ENCODE data around the gene C3. TPM values are rescaled to one million over a fixed set of nuclear protein-coding genes. Genes with fewer than 3 reads are reported as not detected.

Gene C3
- total RNA-seq, 1 experiment from 2014 or later, result not detected

GRCh38 chr19:6735181-6735911, 14.9 kb upstream of the C3 start:
- Histone ChIP-seq H3K4me3 (ENCODE audit: low read length) (peak overlapping the region; percentile 74), H3K27ac (ENCODE audit: low read length) (peak overlapping the region; percentile 75; the same call in 1 of the 2 replicates), H3K36me3 (ENCODE audit: insufficient read depth, low read length) (no peaks in the 10 kb centered on the region), H3K27me3 (ENCODE audit: low read length) (no peaks in the 10 kb centered on the region), H4K20me1 (ENCODE audit: insufficient read depth, low read depth, low read length) (no peaks in the 10 kb centered on the region), H2AFZ (ENCODE audit: low read length) (peak overlapping the region; percentile 63; the same call in 1 of the 2 replicates), H3K9ac (ENCODE audit: low read length) (peak overlapping the region; percentile 93), H3K9me2 (replicated peaks; ENCODE audit: insufficient read depth, low read length) (no peaks in the 10 kb centered on the region), H3K79me2 (ENCODE audit: low read length) (0 out of 2 replicates have a peak, but pooled peaks cover 3% of the 10 kb centered on the region), H3K4me2 (ENCODE audit: low read depth, low read length, poor library complexity, severe bottlenecking) (peak overlapping the region; percentile 83), H3K9me3 (ENCODE audit: low read length) (no peaks in the 10 kb centered on the region), H3K4me1 (ENCODE audit: low read length) (peaks cover 33% of the 10 kb centered on the region)
- no peak for DNase-seq

- Histone ChIP-seq H2AFZ (ENCODE audit: low read length) (no peak overlapping the region), H3K9me2 (replicated peaks; ENCODE audit: insufficient read depth, low read length) (no peaks in the 10 kb centered on the region), H3K4me1 (ENCODE audit: low read length) (peaks cover 25% of the 10 kb centered on the region), H3K27ac (ENCODE audit: low read length) (no peak overlapping the region), H3K4me3 (ENCODE audit: low read length) (no peak overlapping the region), H3K4me2 (ENCODE audit: low read depth, low read length, poor library complexity, severe bottlenecking) (no peak overlapping the region), H4K20me1 (ENCODE audit: insufficient read depth, low read depth, low read length) (0 out of 2 replicates have a peak, but pooled peaks cover 3% of the 10 kb centered on the region), H3K27me3 (ENCODE audit: low read length) (no peaks in the 10 kb centered on the region), H3K36me3 (ENCODE audit: insufficient read depth, low read length) (no peaks in the 10 kb centered on the region), H3K9ac (ENCODE audit: low read length) (no peak overlapping the region), H3K9me3 (ENCODE audit: low read length) (no peaks in the 10 kb centered on the region), H3K79me2 (ENCODE audit: low read length) (0 out of 2 replicates have a peak, but pooled peaks cover 3% of the 10 kb centered on the region)
- no peak for DNase-seq
Measured at GRCh38 chr19:6734096-6734696, 13.7 kb upstream of the C3 start.

- Histone ChIP-seq H2AFZ (ENCODE audit: low read length) (no peak overlapping the region), H3K4me1 (ENCODE audit: low read length) (peaks cover 21% of the 10 kb centered on the region), H3K4me2 (ENCODE audit: low read depth, low read length, poor library complexity, severe bottlenecking) (no peak overlapping the region), H3K79me2 (ENCODE audit: low read length) (0 out of 2 replicates have a peak, but pooled peaks cover 3% of the 10 kb centered on the region), H3K27me3 (ENCODE audit: low read length) (no peaks in the 10 kb centered on the region), H3K27ac (ENCODE audit: low read length) (no peak overlapping the region), H3K9me3 (ENCODE audit: low read length) (no peaks in the 10 kb centered on the region), H3K9ac (ENCODE audit: low read length) (no peak overlapping the region), H3K4me3 (ENCODE audit: low read length) (no peak overlapping the region), H4K20me1 (ENCODE audit: insufficient read depth, low read depth, low read length) (0 out of 2 replicates have a peak, but pooled peaks cover 3% of the 10 kb centered on the region), H3K36me3 (ENCODE audit: insufficient read depth, low read length) (no peaks in the 10 kb centered on the region), H3K9me2 (replicated peaks; ENCODE audit: insufficient read depth, low read length) (no peaks in the 10 kb centered on the region)
- DNase-seq, result peak; percentile 59
Measured at GRCh38 chr19:6733338-6734095, 13.1 kb upstream of the C3 start.

DNA sequence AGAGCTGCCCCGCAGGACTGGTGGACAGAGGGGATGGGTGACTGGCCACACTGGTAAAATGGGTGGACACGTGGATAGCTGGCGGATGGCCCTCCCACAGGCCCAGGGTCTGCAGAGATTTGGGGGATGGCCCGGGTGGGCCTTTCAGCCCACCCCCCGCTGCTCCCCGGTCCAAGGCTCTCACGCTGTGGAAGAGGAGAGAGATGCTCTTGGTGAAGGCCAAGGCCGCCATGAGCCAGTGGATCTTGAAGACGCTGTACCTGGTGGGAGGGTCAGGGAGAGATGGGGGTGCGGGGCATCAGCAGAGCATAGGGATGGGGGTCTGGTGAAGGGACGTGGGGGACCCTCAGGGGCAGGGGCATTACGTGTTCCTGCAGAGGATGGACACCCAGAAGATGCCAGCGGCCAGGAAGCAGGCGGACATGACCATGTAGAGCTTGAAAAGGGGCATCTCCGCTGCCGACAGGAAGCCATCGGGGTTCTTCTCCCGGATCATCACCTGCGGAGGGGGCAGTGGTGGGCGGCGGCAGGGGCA, 12.4 kb upstream of the C3 start:
- Histone ChIP-seq H3K4me3 (ENCODE audit: low read length) (no peak overlapping the region), H3K36me3 (ENCODE audit: insufficient read depth, low read length) (no peaks in the 10 kb centered on the region), H3K27ac (ENCODE audit: low read length) (no peak overlapping the region), H3K4me1 (ENCODE audit: low read length) (peaks cover 20% of the 10 kb centered on the region), H2AFZ (ENCODE audit: low read length) (no peak overlapping the region), H3K9me3 (ENCODE audit: low read length) (no peaks in the 10 kb centered on the region), H3K4me2 (ENCODE audit: low read depth, low read length, poor library complexity, severe bottlenecking) (no peak overlapping the region), H3K9me2 (replicated peaks; ENCODE audit: insufficient read depth, low read length) (no peaks in the 10 kb centered on the region), H4K20me1 (ENCODE audit: insufficient read depth, low read depth, low read length) (0 out of 2 replicates have a peak, but pooled peaks cover 3% of the 10 kb centered on the region), H3K9ac (ENCODE audit: low read length) (no peak overlapping the region), H3K27me3 (ENCODE audit: low read length) (no peaks in the 10 kb centered on the region), H3K79me2 (ENCODE audit: low read length) (0 out of 2 replicates have a peak, but pooled peaks cover 3% of the 10 kb centered on the region)
- no peak for DNase-seq

GRCh38 chr19:6731822-6732221, 11.4 kb upstream of the C3 start:
- no peak overlapping the region for H3K4me3 ChIP-seq (ENCODE audit: low read length)
- H3K36me3 ChIP-seq (ENCODE audit: insufficient read depth, low read length), result no peaks in the 10 kb centered on the region
- H4K20me1 ChIP-seq (ENCODE audit: insufficient read depth, low read depth, low read length), result 0 out of 2 replicates have a peak, but pooled peaks cover 3% of the 10 kb centered on the region
- no peaks in the 10 kb centered on the region for H3K9me2 ChIP-seq (replicated peaks; ENCODE audit: insufficient read depth, low read length)
- no peak overlapping the region for H3K4me2 ChIP-seq (ENCODE audit: low read depth, low read length, poor library complexity, severe bottlenecking)
- H3K79me2 ChIP-seq (ENCODE audit: low read length), result 0 out of 2 replicates have a peak, but pooled peaks cover 3% of the 10 kb centered on the region
- no peak for DNase-seq
- H3K4me1 ChIP-seq (ENCODE audit: low read length), result peaks cover 18% of the 10 kb centered on the region
- no peak overlapping the region for H3K9ac ChIP-seq (ENCODE audit: low read length)
- H3K9me3 ChIP-seq (ENCODE audit: low read length), result no peaks in the 10 kb centered on the region
- H3K27me3 ChIP-seq (ENCODE audit: low read length), result no peaks in the 10 kb centered on the region
- H3K27ac ChIP-seq (ENCODE audit: low read length), result no peak overlapping the region
- H2AFZ ChIP-seq (ENCODE audit: low read length), result no peak overlapping the region

GRCh38 chr19:6730941-6731670, 10.7 kb upstream of the C3 start:
- 0 out of 2 replicates have a peak, but pooled peaks cover 3% of the 10 kb centered on the region for H3K79me2 ChIP-seq (ENCODE audit: low read length)
- no peak overlapping the region for H3K4me3 ChIP-seq (ENCODE audit: low read length)
- no peaks in the 10 kb centered on the region for H3K27me3 ChIP-seq (ENCODE audit: low read length)
- no peak overlapping the region for H3K4me2 ChIP-seq (ENCODE audit: low read depth, low read length, poor library complexity, severe bottlenecking)
- no peaks in the 10 kb centered on the region for H3K36me3 ChIP-seq (ENCODE audit: insufficient read depth, low read length)
- H2AFZ ChIP-seq (ENCODE audit: low read length), result no peak overlapping the region
- no peak for DNase-seq
- peaks cover 18% of the 10 kb centered on the region for H3K4me1 ChIP-seq (ENCODE audit: low read length)
- H3K9ac ChIP-seq (ENCODE audit: low read length), result no peak overlapping the region
- H4K20me1 ChIP-seq (ENCODE audit: insufficient read depth, low read depth, low read length), result 0 out of 2 replicates have a peak, but pooled peaks cover 3% of the 10 kb centered on the region
- H3K9me2 ChIP-seq (replicated peaks; ENCODE audit: insufficient read depth, low read length), result no peaks in the 10 kb centered on the region
- H3K9me3 ChIP-seq (ENCODE audit: low read length), result no peaks in the 10 kb centered on the region
- H3K27ac ChIP-seq (ENCODE audit: low read length), result no peak overlapping the region

GRCh38 chr19:6730153-6730804, 9.8 kb upstream of the C3 start:
- Histone ChIP-seq H3K4me1 (ENCODE audit: low read length) (peaks cover 9% of the 10 kb centered on the region), H4K20me1 (ENCODE audit: insufficient read depth, low read depth, low read length) (0 out of 2 replicates have a peak, but pooled peaks cover 3% of the 10 kb centered on the region), H3K27ac (ENCODE audit: low read length) (no peak overlapping the region), H3K4me2 (ENCODE audit: low read depth, low read length, poor library complexity, severe bottlenecking) (no peak overlapping the region), H3K36me3 (ENCODE audit: insufficient read depth, low read length) (no peaks in the 10 kb centered on the region), H3K79me2 (ENCODE audit: low read length) (0 out of 2 replicates have a peak, but pooled peaks cover under 1% of the 10 kb centered on the region), H3K9ac (ENCODE audit: low read length) (no peak overlapping the region), H3K27me3 (ENCODE audit: low read length) (no peaks in the 10 kb centered on the region), H3K4me3 (ENCODE audit: low read length) (no peak overlapping the region), H3K9me2 (replicated peaks; ENCODE audit: insufficient read depth, low read length) (no peaks in the 10 kb centered on the region), H3K9me3 (ENCODE audit: low read length) (no peaks in the 10 kb centered on the region), H2AFZ (ENCODE audit: low read length) (no peak overlapping the region)
- DNase-seq, result peak; percentile 86

Data from Karpas-422 (cell line).